ENCODE results near the gene TMEM87B. TPM values are rescaled to one million over a fixed set of nuclear protein-coding genes. Genes with fewer than 3 reads are reported as not detected.

The TMEM87B gene
- total RNA-seq, 4 donors from 2014 or later = 20.8 to 31.4 (median 26.5) TPM

DNA sequence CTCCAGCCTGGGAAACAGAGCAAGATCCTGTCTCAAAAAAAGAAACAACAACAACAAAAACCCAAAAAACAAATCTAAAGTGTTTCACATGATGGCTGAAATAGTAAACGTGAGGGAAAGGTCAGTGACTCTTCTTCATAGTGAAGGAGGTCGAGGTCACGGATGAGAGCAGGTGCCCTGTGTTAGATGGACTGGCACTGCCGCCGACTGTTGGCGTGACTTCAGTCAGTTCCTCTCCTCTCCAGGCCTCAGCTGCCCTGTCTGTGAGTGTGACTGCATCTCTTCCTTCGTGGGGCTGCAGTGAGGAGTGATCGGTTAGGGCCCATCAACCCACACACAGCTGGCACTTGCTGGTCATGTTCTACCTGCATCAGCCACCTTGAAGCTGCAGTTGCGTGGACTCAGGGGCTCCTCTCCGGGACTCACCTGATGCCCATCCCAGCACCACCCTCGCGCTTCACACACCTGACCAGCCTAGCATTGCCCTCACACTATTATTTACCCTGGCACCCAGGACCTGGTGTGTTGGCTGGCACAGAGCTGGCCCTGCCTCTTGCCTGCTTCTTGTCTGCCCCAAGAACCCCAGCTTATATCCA, 30.1 kb upstream of the TMEM87B start:
- no peak overlapping the region for H3K27ac ChIP-seq
- TF ChIP-seq, protein P1, sequence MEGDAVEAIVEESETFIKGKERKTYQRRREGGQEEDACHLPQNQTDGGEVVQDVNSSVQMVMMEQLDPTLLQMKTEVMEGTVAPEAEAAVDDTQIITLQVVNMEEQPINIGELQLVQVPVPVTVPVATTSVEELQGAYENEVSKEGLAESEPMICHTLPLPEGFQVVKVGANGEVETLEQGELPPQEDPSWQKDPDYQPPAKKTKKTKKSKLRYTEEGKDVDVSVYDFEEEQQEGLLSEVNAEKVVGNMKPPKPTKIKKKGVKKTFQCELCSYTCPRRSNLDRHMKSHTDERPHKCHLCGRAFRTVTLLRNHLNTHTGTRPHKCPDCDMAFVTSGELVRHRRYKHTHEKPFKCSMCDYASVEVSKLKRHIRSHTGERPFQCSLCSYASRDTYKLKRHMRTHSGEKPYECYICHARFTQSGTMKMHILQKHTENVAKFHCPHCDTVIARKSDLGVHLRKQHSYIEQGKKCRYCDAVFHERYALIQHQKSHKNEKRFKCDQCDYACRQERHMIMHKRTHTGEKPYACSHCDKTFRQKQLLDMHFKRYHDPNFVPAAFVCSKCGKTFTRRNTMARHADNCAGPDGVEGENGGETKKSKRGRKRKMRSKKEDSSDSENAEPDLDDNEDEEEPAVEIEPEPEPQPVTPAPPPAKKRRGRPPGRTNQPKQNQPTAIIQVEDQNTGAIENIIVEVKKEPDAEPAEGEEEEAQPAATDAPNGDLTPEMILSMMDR (IDR thresholded peaks at IDR 0.05) = no peak
- TF ChIP-seq POLR2AphosphoS5 (IDR thresholded peaks at IDR 0.05) (no peak), POLR2A (IDR thresholded peaks at IDR 0.05) (no peak), EP300 (IDR thresholded peaks at IDR 0.05) (no peak)
- no peaks in the 10 kb centered on the region for H3K4me1 ChIP-seq
- peaks cover 27% of the 10 kb centered on the region for H3K36me3 ChIP-seq
- WGBS = 89% methylated on average over 12 of the region's 12 CpGs
- H3K27me3 ChIP-seq = no peaks in the 10 kb centered on the region
- no peak overlapping the region for H3K4me3 ChIP-seq
- H3K9me3 ChIP-seq = no peaks in the 10 kb centered on the region
- DNase-seq (ENCODE audit: low spot score in 2 of 2) = no peak

- no peak for DNase-seq (ENCODE audit: low spot score in 2 of 2)
- Histone ChIP-seq H3K9me3 (no peaks in the 10 kb centered on the region), H3K27me3 (no peaks in the 10 kb centered on the region), H3K27ac (no peak overlapping the region), H3K36me3 (peaks cover 19% of the 10 kb centered on the region), H3K4me3 (no peak overlapping the region), H3K4me1 (peaks cover 3% of the 10 kb centered on the region)
- WGBS = 72% methylated on average over 8 of the region's 8 CpGs
- TF ChIP-seq, protein P1 (IDR thresholded peaks at IDR 0.05) = no peak
- TF ChIP-seq POLR2A (IDR thresholded peaks at IDR 0.05) = no peak
- TF ChIP-seq POLR2AphosphoS5 (IDR thresholded peaks at IDR 0.05) = no peak
- no peak for TF ChIP-seq EP300 (IDR thresholded peaks at IDR 0.05)
Measured at GRCh38 chr2:112026509-112026908, 28.6 kb upstream of the TMEM87B start.

DNA sequence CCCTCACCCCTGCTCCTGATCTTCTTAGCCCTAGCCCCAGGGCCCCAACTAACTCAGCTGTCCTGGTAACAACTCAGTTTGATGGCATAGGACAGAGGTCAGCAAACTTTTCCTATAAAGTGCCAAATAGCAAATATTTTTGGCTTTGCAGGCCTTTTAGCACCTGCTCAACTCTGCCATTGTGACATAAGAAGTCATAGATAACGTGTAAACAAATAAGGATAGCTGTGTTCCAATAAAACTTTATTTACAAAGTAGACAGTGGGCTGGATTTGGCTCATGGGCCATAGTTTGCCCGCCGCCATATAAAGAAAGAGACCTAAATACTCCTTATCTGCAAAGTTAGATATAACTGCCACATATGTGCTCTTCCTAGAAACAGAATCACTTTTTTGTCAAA, 27.3 kb upstream of the TMEM87B start:
- H3K4me3 ChIP-seq = no peak overlapping the region
- TF ChIP-seq, protein P1 (IDR thresholded peaks at IDR 0.05) = no peak
- no peak overlapping the region for H3K27ac ChIP-seq
- H3K36me3 ChIP-seq = peaks cover 10% of the 10 kb centered on the region
- peaks cover 15% of the 10 kb centered on the region for H3K4me1 ChIP-seq
- 100% methylated on average over 3 of the region's 3 CpGs for WGBS
- DNase-seq (ENCODE audit: low spot score in 2 of 2) = no peak
- no peaks in the 10 kb centered on the region for H3K9me3 ChIP-seq
- H3K27me3 ChIP-seq = no peaks in the 10 kb centered on the region

DNA sequence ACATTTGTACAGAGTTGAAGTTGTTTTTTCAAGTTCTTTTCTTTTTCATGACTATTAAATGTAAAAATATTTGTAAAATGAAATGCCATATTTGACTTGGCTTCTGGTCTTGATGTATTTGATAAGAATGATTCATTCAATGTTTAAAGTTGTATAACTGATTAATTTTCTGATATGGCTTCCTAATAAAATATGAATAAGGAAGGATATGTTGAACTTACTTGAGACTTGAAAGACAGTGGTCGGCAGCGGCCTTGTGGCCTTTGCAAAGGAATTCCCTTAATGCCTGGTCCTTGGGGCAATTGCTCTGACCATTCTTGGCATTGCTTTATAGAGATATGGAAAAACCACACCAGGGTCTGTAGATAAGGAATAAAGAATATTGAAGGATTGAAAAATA, 25.9 kb upstream of the TMEM87B start:
- H3K4me1 ChIP-seq = peaks cover 29% of the 10 kb centered on the region
- H3K4me3 ChIP-seq = no peak overlapping the region
- DNase-seq (ENCODE audit: low spot score in 2 of 2) = no peak
- WGBS = 54% methylated on average over 2 of the region's 2 CpGs
- no peaks in the 10 kb centered on the region for H3K27me3 ChIP-seq
- TF ChIP-seq POLR2AphosphoS5 (IDR thresholded peaks at IDR 0.05) = no peak
- no peak for TF ChIP-seq POLR2A (IDR thresholded peaks at IDR 0.05)
- TF ChIP-seq, protein P1 (IDR thresholded peaks at IDR 0.05) = no peak
- no peak for TF ChIP-seq EP300 (IDR thresholded peaks at IDR 0.05)
- no peaks in the 10 kb centered on the region for H3K9me3 ChIP-seq
- H3K36me3 ChIP-seq = peaks cover 6% of the 10 kb centered on the region
- no peak overlapping the region for H3K27ac ChIP-seq

GRCh38 chr2:112031473-112032223, 23.4 kb upstream of the TMEM87B start:
- Histone ChIP-seq H3K4me3 (no peak overlapping the region), H3K9me3 (no peaks in the 10 kb centered on the region), H3K27ac (peak overlapping the region; percentile 71), H3K27me3 (no peaks in the 10 kb centered on the region), H3K36me3 (no peaks in the 10 kb centered on the region), H3K4me1 (peaks cover 30% of the 10 kb centered on the region)
- WGBS = 11% methylated on average over 12 of the region's 12 CpGs
- TF ChIP-seq EP300 (IDR thresholded peaks at IDR 0.05) (no peak), POLR2A (IDR thresholded peaks at IDR 0.05) (no peak), POLR2AphosphoS5 (IDR thresholded peaks at IDR 0.05) (no peak)
- TF ChIP-seq, protein P1 (IDR thresholded peaks at IDR 0.05) = no peak
- no peak for DNase-seq (ENCODE audit: low spot score in 2 of 2)

Measured in suprapubic skin (tissue), 4 donors.